Erythroblast (primary cell): ENCODE measurements around the gene DOCK4.

Experiments
- DNase-seq, 2 experiments: peaks; one replicate each; lab custom pipeline; 2025; lab: John Stamatoyannopoulos, UW
- GATA1 ChIP-seq: IDR thresholded peaks from 2 replicates; pipeline ENCODE4 v1.6.1; 2011; ENCODE audit warnings: low read depth, mild to moderate bottlenecking, control low read depth, low read length, moderate library complexity
- POLR2A ChIP-seq: IDR thresholded peaks from 2 replicates; pipeline ENCODE4 v1.6.1; 2011; ENCODE audit warnings: mild to moderate bottlenecking, low read length

Gene DOCK4

DNA sequence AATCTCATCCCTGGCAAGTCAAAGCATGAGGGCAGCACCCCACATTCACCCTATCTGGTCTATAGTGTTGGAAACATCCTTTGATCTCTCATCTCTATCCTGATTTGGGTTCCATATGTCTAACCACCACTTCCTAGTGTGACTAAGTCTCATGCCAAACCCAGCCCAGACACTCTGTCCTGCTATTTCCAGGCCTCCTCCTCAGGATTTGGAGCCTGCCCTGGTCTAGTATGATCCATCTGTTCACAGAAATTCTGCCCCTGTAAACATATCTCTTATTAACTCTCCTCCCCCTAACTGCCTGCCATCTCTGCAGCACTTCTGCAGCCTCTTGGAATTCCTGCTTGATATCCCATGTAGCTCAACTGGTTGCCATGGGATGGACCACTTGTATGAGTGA is 323.0 kb downstream of the DOCK4 start:
- no peak for DNase-seq
- TF ChIP-seq GATA1 (no peak), POLR2A (no peak)

DNA sequence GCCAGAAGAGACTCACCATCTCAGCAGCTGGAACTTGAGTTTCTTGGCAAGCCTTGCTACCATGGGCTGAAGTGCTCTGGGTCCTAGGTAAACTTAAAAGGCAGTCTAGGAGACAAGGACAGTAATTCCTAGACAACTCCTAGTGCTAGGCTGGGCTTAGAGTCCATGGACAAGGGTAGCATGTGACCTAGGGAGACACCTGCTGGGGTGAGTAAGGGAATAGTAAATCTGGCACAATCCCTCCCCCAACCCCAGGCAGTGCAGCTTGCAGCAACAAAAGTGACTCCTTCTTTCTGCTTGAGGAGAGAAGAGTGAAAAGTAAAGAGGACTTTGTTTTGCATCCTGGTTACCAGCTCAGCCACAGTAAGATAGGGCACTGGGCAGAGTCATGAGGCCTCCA is 327.4 kb downstream of the DOCK4 start:
- no peak for DNase-seq
- TF ChIP-seq GATA1 (no peak), POLR2A (no peak)

DNA sequence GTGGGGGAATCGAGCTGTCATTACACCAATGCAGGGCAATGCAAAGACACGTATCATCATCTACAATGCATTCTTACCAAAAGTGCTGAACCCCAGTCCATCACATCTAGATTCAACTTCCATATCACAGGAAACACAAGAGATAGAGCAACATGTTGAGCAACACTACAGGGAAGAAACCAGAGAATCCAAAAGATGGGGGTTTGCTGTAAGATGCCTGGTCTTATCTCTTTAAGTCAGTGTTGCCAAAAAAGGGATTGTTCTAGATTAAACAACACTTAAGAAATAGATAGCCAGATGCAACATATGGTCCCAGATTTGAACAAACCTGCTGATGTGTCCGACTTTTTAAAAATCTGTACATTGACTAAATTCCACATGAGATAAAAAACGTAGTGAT is 328.3 kb downstream of the DOCK4 start:
- no peak for TF ChIP-seq GATA1
- TF ChIP-seq POLR2A, result no peak

DNA sequence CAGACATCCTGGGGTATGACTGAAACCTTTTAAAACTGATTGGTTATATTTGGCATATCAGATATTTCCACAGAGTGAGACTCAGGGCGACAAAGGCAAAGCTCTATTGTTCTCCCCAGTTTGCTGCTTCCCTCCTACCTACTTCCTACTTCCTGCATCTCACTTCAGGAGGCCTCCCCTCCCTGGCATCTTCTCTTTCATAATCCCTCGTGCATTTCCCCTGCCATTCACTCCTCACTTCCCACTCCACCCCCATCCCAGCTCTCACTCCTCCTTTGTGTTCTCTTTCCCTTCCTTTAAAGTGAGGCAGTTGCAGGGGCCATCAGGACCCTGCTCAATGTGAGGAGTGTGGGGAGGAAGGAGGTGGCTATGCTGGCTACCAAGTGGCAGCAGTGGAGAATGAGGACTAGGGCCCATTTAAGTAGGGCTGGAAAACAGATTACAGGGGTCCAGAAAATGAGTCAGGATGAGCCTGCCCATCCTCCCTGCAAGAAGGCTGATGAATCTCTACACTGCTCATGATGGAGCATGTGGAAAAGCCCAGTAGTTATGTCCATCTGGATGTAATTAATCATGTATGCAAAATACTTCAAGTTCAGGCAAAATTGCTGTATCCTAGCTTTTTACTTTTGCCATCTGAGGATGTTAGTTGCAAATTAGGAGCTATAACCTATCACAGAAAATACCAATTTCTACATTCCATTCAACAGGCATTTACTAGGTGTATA is 332.1 kb downstream of the DOCK4 start:
- TF ChIP-seq POLR2A, result no peak
- no peak for TF ChIP-seq GATA1

More for the DNA sequence above, 328.3 kb downstream of the DOCK4 start:
- no peak for DNase-seq

DNA sequence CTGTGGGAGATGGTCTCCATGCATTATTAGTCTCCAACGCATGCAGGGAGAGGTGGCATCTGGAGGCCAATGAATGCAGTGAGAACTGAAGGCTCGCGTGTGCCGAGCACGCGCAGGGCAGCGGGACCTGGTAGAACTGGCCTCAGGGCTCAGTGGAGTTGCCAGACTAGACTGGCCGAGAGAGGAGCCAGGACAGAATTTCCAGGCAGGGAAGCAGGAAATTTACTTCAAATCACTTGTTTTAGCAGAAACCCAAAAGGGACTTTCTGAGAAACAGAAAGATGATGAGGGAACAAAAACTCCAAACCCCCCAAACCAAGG is 332.9 kb downstream of the DOCK4 start:
- no peak for TF ChIP-seq GATA1
- no peak for TF ChIP-seq POLR2A
- no peak for DNase-seq

More for the DNA sequence above, 332.1 kb downstream of the DOCK4 start:
- no peak for DNase-seq

DNA sequence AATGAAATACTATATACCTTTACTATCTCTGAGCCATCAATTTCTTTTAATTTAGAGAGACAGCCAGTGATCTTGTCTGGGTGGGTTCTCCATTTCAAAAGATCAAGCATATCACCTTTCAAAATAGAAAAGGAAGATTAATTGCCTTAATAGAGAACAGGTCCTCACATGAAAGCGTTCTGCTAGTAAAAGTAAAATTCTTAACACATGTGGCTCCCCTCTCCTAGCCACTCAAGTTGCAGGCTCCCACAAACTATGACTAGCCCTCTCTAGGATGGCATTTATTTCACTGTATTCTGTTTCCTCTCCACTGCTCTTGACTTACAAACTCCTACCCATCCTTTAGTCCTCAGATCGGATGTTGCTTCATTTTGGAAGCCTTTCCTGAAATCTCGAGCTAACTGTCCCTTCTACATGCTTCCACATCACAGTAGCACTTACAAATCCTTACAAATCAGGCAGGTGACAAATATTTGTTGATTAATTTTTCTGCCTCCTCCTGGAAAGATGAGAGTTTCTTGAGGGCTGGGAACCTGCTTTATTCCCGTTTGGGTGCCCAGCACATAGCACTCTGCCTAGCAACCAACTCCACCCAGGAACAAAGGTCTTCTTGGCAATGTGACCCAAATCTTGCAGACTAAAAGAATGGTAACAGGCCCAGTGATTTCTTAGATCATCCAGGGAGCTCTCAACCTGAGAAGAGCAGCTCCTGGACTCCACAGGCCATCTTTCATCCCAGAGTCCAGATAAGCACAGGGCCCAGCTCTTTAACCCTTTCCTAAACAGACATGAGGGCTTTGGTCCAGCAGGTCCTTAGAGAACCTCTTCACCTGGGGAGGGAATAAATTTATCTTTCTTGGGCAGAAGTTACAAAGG is 333.5 kb downstream of the DOCK4 start:
- TF ChIP-seq GATA1 (no peak), POLR2A (no peak)
- DNase-seq, result no peak

DNA sequence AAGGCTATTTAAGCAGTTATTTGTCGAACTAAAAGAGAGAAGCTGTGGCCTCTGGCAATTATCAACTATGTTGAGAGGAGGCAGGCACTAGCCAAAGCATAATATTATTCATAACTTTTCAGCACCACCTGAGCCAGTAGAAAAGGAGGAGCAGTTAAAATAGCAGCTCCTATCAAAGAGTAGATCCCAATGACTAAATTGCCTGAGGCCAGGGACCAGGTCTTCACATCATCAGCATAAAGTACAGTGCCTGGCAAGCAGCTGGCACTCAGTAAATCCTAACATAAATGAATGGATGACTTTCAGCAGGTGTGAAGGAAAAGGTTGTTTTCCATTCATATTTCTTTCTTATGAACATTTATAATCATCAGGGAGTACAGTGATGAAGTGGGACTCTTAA is 334.9 kb downstream of the DOCK4 start:
- no peak for DNase-seq
- TF ChIP-seq GATA1 (no peak), POLR2A (no peak)

DNA sequence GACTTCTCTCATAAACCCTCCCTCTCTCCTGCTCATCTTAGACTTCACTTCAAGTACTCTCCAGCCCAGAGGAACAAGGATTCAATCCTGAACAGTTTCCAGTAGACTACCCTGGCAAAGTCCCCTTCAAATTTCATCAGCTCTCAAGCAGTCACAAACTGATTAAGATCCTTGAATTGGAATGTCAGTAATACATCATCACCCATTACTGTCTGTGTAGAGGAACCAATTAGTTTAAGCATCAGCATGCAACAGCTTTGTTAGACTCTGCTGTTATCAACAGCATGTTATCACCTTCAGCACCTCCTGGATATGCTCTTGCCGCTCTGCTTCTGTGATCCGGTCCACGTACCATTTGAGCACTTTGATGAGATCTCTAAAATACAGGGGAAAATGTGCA is 336.9 kb downstream of the DOCK4 start:
- no peak for DNase-seq
- TF ChIP-seq POLR2A (no peak), GATA1 (no peak)

DNA sequence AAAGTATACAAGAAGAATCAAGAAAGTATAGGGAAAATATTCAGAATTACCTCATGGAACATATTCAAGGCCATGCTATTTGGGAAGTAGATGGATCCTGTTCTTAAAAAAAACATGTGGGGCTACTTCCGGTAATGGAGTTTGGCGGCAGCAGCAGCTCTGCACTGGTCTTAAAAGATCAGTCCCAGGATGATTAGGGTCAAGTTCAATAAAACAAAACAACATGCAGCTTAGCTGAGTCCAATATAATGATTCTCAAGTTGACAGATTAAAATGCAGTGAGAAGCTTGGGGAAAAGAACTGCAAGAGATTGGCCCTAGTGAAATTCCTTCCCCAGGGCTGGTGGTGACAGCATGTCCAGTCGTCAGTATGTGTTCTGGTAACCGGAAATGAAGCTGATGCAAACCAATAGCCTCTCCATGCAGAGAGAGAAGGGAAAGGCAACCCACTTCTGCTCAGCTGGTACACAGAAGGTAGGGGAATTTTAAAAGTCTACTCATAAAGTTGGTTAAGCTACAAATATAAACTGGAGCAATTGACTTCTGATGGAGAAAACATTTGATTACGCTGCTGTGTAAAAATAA is 338.8 kb downstream of the DOCK4 start:
- DNase-seq, result no peak
- TF ChIP-seq GATA1 (no peak), POLR2A (no peak)

DNA sequence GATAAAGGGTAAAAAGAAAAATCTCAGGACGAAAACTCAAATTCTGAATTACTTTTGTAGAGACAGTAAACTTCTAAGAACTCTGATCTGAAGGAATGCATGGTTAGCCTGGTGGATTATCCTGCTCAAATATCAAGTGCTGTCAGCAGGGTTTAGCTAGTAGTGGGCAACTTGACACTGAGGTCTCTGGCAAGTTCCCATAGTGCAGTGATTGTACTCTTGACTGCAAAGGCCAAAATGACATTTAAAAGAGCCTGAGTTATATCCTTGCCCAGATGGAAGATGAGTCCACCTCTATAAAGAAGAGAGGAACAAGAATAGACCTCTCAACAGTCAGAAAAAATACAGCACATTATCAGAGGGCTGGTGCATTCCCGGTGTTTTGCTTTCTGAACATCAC is 339.4 kb downstream of the DOCK4 start:
- TF ChIP-seq GATA1 (no peak), POLR2A (no peak)
- no peak for DNase-seq

DNA sequence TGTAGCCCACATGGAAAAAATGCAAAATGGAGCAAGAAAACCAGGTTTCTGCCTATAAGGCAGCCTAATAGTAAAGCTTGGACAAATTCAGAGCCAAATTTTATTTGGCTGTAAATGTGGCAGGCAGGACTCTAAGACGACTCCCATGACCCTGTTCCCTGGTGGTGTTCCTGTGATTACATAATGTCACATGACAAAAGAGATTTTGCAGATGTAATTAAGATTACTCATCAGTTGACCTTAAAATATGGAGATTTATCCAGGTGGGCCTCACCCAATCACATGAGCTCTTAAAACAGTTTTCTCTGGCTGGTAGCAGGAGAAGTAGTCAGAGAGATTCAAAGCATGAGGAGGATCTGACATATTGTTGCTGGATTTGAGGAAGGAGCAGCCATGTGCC is 340.8 kb downstream of the DOCK4 start:
- DNase-seq, result no peak
- TF ChIP-seq POLR2A, result no peak
- no peak for TF ChIP-seq GATA1

DNA sequence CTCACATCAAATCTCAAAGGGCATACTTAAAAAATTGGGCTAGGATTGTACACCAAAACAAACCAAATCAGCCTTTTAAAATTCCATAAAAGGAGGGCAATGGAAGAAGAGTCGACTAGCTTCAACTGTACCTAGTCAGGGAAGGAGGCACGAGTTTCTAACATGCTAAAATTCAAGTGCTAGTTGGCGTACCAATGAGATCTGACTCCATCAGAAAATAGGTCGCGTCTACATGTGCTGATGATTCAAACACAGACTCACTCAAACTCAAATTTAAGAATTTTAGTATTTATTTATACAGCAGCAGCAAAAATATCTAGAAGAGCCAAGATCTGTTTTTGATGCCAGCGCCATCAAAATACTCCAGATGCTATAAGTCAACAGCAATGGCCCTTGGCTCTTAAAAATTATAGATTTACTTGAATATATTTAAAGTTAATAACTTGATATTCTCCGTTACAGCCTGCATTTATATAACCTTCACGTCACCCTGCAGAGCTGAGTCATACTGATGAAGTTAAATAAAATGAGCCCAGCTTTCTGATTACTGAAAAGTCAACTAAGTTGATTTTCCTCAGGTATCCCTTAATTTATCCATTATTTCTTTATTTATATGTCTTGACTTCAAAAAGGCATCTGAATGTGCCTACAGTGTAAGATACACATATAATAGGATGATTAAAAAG is 341.8 kb downstream of the DOCK4 start:
- no peak for DNase-seq
- TF ChIP-seq GATA1 (no peak), POLR2A (no peak)

DNA sequence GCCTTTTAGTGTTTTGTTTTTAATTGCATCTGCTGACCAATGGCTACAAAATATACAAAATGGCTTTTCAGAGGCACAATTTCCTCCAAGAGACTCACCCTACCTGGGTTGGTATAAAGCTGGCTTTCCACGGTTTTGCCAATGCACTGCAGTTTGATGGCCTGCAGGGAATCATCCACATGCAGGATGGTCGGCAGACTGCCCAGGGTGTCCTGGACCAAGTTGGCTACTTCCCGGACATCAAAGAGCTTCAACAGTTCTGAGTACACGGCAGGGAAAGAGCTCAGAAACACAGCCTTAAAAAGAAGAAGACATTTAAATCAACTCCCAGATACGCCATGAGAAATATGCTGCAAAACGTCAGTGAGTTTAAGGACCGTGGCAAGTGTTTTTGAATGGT is 342.9 kb downstream of the DOCK4 start:
- no peak for DNase-seq
- TF ChIP-seq GATA1 (no peak), POLR2A (no peak)
